Subcutaneous abdominal adipose tissue (tissue), 5 donors: ENCODE results near the gene TANK.

Experiments used
- H3K27ac ChIP-seq: one replicate; pipeline ENCODE4 v1.7.0; 2013; ENCODE audit warnings: low read depth, mild to moderate bottlenecking, inconsistent platforms, low read length, moderate library complexity
- H3K27me3 ChIP-seq, 5 donors: one replicate each; pipeline ENCODE4 v1.7.0; 2013; ENCODE audit warnings: low read length in 5 of 5, inconsistent platforms in 1 of 5; ENCODE audit not compliant: control insufficient read depth in 5 of 5, insufficient read depth in 4 of 5
- H3K36me3 ChIP-seq, 5 donors: one replicate each; pipeline ENCODE4 v1.7.0; 2013; ENCODE audit warnings: low read length in 5 of 5; ENCODE audit not compliant: control insufficient read depth in 5 of 5, insufficient read depth in 5 of 5
- H3K4me1 ChIP-seq, 5 donors: one replicate each; pipeline ENCODE4 v1.7.0; 2013; ENCODE audit warnings: low read length in 5 of 5, mild to moderate bottlenecking in 3 of 5, moderate library complexity in 1 of 5; ENCODE audit not compliant: control insufficient read depth in 5 of 5, insufficient read depth in 5 of 5
- H3K4me3 ChIP-seq, 5 donors: one replicate each; pipeline ENCODE4 v1.7.0; 2013; ENCODE audit warnings: low read length in 5 of 5, low read depth in 1 of 5
- H3K9ac ChIP-seq, 5 donors: one replicate each; pipeline ENCODE4 v1.7.0; 2013; ENCODE audit warnings: low read length in 5 of 5, mild to moderate bottlenecking in 4 of 5, moderate library complexity in 3 of 5
- H3K9me3 ChIP-seq, 5 donors: one replicate each; pipeline ENCODE4 v1.7.0; 2013; ENCODE audit warnings: low read length in 5 of 5; ENCODE audit not compliant: control insufficient read depth in 5 of 5
- donor health status: healthy.
- donor health status: healthy.
- donor health status: healthy.
- donor health status: healthy.
- donor health status: healthy.

Gene TANK

DNA sequence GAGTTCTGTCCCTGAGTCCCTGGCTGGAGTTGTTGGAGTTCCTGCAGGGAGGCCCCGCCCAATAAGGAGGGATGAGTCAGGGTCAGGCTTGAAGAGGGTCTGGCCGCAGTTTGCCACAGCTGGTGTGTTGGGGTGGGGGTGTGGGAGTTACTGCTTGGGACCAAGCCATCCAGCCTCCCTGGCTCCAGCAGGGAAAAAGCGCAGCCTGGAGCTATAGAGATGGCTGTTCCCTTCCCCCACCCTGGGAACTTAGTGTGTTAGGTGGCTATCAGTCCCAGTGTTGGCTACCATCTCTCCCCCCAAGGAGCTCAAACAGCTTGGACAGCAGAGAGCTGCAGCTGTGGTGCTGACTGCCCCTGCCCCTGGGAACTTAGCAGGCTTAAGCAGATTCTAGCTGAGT lies 13.2 kb upstream of the TANK start:
- peaks cover 0 to 5% (median 0%) of the 10 kb centered on the region in 5 donors for H3K36me3 ChIP-seq
- no peaks in the 10 kb centered on the region for H3K27me3 ChIP-seq
- no peak overlapping the region for H3K9ac ChIP-seq
- H3K4me1 ChIP-seq = no peaks in the 10 kb centered on the region
- H3K27ac ChIP-seq = no peak overlapping the region
- H3K9me3 ChIP-seq = peaks cover 7 to 32% (median 24%) of the 10 kb centered on the region in 5 donors
- no peak overlapping the region for H3K4me3 ChIP-seq

DNA sequence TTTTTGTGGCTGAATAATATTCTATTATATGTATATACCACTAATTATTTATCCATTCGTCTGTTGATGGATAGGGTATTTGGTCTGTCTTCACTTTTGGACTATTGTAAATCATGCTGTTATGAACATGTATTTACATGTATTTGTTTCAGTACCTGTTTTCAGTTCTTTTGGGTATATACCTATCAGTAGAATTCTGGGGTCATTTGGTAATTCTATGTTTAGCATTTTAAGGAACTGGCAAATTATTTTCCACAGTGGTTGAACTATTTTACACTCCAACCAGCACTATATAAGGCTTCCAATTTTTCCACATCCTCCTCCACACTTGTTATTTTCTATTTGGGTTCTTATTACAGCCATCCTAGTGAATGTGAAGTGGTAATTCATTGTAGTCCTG lies 12.4 kb upstream of the TANK start:
- Histone ChIP-seq H3K4me3 (no peak overlapping the region), H3K4me1 (no peaks in the 10 kb centered on the region), H3K9ac (no peak overlapping the region), H3K36me3 (peaks cover 0 to 5% (median 0%) of the 10 kb centered on the region in 5 donors), H3K9me3 (peaks cover 11 to 36% (median 24%) of the 10 kb centered on the region in 5 donors), H3K27me3 (no peaks in the 10 kb centered on the region), H3K27ac (no peak overlapping the region)

DNA sequence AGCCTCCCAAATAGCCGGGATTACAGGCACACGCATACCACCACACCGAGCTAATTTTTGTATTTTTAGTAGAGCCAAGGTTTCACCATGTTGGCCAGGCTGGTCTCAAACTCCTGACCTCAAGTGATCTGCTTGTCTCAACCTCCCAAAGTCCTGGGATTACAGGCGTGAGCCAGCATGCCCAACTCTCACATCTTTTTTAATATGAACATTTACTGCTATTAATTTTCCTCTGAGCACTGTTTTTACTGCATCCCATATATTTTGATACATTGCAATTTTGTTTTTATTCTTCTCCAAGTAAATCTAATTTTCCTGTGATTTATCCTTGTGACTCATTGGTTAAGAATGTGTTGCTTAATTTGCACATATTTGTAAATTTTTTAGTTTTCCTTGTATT lies 9.5 kb upstream of the TANK start:
- H3K4me3 ChIP-seq = no peak overlapping the region
- no peak overlapping the region for H3K9ac ChIP-seq

DNA sequence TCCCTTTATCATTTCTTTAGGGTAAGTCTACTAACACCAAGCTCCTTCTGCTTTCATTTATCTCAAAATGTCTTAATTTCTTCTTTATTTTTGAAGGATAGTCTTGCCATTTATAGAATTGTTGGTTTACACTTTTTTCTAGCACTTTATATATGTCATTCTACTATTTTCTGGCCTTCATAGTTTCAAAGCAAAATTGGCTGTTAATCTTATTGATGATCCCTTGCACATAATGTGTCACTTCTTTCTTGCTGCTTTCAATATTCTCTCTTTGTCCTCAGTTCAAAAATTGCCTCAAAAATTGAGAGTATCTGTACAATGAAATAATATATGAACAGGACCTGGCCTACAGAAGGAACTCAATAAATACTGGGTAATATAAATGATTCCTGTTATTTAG lies 7.9 kb upstream of the TANK start:
- H3K27ac ChIP-seq = no peak overlapping the region
- peaks cover 0 to 5% (median 0%) of the 10 kb centered on the region in 5 donors for H3K36me3 ChIP-seq
- H3K4me3 ChIP-seq = no peak overlapping the region
- no peaks in the 10 kb centered on the region for H3K4me1 ChIP-seq
- no peaks in the 10 kb centered on the region for H3K27me3 ChIP-seq
- no peak overlapping the region for H3K9ac ChIP-seq
- peaks cover 11 to 36% (median 21%) of the 10 kb centered on the region in 5 donors for H3K9me3 ChIP-seq

More for the DNA sequence above, 9.5 kb upstream of the TANK start:
- no peak overlapping the region for H3K27ac ChIP-seq
- peaks cover 11 to 36% (median 21%) of the 10 kb centered on the region in 5 donors for H3K9me3 ChIP-seq
- H3K4me1 ChIP-seq = no peaks in the 10 kb centered on the region
- H3K36me3 ChIP-seq = peaks cover 0 to 5% (median 0%) of the 10 kb centered on the region in 5 donors
- H3K27me3 ChIP-seq = no peaks in the 10 kb centered on the region

DNA sequence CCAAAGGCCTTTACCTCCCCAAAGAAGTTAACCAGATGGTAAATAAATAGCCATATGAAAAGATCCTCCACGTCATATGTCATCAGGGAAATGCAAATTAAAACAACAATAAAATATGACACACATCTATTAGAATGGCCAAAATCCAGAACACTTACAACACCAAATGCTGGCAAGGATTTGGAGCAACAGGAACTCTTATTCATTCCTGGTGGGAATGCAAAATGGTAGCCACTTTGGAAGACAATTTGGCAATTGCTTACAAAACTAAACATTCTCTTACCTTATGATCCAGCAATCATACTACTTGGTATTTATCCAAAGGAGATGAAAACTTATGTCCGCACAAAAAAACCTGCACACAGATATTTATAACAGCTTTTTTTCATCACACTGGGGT lies 1.3 kb upstream of the TANK start:
- peaks cover 4 to 36% (median 35%) of the 10 kb centered on the region in 5 donors for H3K4me1 ChIP-seq
- no peaks in the 10 kb centered on the region for H3K9me3 ChIP-seq
- no peak overlapping the region for H3K4me3 ChIP-seq
- H3K27ac ChIP-seq = peak overlapping the region; percentile 100
- H3K9ac ChIP-seq = no peak overlapping the region
- peaks cover 0 to 4% (median 0%) of the 10 kb centered on the region in 5 donors for H3K27me3 ChIP-seq
- peaks cover 4 to 10% (median 9%) of the 10 kb centered on the region in 5 donors for H3K36me3 ChIP-seq

DNA sequence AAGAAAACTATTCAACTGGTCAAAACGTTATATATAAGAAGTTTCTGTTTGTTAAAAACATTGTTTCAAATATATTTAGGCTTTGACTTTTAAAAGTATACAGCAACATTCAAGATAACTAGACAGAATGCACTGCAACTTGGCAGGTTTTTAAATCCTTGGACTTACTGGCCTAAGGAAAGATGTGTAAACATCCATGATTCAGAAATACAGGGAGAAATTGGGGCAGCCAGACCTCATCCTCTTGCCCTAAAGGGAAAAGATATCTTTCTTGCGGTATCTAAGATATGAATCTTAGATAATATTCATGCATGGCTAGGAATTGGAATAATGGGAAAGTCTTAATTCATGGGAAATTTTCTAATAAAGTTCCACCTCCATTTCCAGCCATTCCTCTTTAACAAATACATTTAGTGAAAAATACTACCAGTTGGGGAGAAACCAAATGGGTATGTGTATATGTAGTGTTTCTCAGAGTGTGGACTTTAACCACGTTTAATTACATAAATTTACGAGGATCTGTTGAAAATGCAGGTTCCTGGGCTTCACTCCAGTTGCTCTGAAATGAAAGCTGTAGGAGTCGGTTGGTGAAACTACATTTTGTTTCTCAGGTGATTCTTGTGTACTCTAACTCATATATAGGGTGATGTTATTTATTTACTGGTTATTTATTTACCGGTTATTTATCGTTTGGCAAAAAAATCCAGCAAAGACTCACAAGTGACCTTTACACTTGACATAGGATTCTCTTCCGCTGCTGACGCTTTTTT lies 587 bp upstream of the TANK start:
- Histone ChIP-seq H3K4me3 (peak overlapping the region; percentile 51 to 99 (median 73)), H3K9ac (peak overlapping the region in 3 of 5 donors; percentile 58 to 76 (median 62)), H3K27me3 (peaks cover 0 to 4% (median 0%) of the 10 kb centered on the region in 5 donors), H3K27ac (peak overlapping the region; percentile 100), H3K36me3 (peaks cover 7 to 14% (median 13%) of the 10 kb centered on the region in 5 donors), H3K4me1 (peaks cover 4 to 43% (median 42%) of the 10 kb centered on the region in 5 donors), H3K9me3 (no peaks in the 10 kb centered on the region)

DNA sequence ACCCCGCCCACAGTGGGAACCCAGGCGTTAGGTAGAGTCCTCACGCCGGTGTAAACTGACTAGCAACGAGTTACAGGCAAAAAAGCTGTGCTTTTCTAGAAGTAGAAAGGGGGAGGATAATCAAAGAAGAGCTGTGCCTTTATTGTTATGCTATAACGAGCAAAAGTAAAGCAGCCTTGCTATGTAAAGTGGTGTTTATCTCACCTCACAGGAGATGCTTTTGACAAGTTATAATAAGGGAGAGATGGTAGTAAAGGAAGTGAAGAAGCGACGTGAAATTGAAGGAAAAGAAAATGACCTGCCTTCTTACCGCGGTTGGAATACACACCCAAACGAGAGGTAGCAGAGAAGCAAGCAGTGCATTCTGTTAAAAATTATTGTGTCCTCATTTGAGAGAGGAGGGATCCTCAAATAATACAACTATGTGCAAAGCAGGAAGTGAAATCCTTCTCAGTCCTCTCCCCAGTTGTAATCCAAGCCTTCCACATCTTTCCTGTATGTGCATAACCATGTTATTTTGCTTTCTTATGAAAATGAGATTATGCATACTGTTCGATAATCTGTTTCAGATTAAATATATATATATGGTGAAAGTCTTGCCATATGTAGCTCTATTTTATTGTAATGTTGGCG lies 962 bp downstream of the TANK start:
- peak overlapping the region; percentile 74 to 100 (median 99) for H3K9ac ChIP-seq
- peaks cover 0 to 4% (median 0%) of the 10 kb centered on the region in 5 donors for H3K27me3 ChIP-seq
- H3K27ac ChIP-seq = peak overlapping the region; percentile 100
- peaks cover 7 to 14% (median 13%) of the 10 kb centered on the region in 5 donors for H3K36me3 ChIP-seq
- H3K9me3 ChIP-seq = no peaks in the 10 kb centered on the region
- peaks cover 4 to 58% (median 50%) of the 10 kb centered on the region in 5 donors for H3K4me1 ChIP-seq
- H3K4me3 ChIP-seq = peak overlapping the region; percentile 88 to 99 (median 96)

DNA sequence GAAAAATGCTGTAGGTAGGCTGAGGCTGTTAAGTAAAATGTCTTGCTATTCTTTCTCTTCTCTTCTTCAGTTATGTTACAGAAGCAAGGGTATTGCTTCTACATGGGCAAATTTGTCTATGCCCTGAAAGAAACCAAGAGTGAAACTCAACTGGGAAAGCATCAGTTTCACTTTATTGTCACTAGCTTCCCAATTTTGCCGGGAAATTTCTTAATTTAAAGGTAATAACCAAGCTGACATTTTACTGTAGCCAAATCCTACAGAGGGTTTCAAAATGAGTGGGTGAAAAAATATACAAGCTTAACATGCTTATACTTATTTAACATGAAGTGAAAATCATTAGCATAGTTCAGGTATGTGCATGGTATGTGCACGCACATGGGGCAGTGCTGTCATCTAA lies 3.2 kb downstream of the TANK start:
- Histone ChIP-seq H3K4me3 (peak overlapping the region in 1 of 5 donors; percentile 1), H3K27ac (peak overlapping the region; percentile 79), H3K36me3 (peaks cover 7 to 14% (median 13%) of the 10 kb centered on the region in 5 donors), H3K4me1 (peaks cover 4 to 70% (median 60%) of the 10 kb centered on the region in 5 donors), H3K27me3 (peaks cover 0 to 4% (median 0%) of the 10 kb centered on the region in 5 donors), H3K9ac (peak overlapping the region in 1 of 5 donors; percentile 27), H3K9me3 (no peaks in the 10 kb centered on the region)

DNA sequence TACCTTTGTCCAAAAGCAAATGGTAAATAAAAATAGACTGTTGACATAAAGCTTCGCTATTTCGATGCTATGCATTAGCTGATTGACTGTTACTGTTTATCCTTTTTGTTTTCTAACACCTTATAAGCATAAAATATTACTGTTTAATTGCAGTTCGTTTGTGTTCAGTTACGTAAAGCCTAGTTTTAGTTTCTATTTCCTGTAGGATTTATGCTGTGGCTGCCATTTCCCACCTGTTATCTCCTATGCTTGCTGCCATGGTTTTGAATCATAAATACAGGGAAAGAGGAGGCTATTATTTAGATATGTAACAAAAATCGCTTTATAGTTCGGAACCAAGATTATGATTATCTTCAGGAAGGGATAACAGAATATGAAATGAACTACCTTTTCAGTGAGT lies 3.9 kb downstream of the TANK start:
- Histone ChIP-seq H3K4me1 (peaks cover 4 to 73% (median 60%) of the 10 kb centered on the region in 5 donors), H3K27ac (peak overlapping the region; percentile 79), H3K27me3 (peaks cover 0 to 4% (median 0%) of the 10 kb centered on the region in 5 donors), H3K4me3 (no peak overlapping the region), H3K9ac (peak overlapping the region in 2 of 5 donors; percentile 37 to 62), H3K9me3 (no peaks in the 10 kb centered on the region), H3K36me3 (peaks cover 7 to 14% (median 13%) of the 10 kb centered on the region in 5 donors)

DNA sequence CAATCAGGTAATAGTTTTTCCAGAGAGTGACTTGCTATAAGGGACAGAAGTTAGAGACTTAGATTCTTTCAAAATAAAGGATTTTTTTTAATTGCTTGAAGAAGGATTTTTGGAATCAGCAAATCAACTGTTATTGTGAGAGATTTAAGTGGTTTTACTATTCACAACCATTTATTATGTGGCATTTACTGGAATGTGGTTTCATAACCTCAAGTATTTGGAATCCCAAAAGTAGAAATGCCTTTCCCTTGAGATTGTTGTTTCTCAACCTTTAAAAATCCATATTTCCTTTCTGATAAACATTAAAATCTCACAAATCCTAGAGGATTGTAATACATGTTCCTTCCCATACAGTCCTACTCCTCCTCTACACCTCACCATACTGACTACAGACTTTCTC lies 5.0 kb downstream of the TANK start:
- peaks cover 0 to 4% (median 0%) of the 10 kb centered on the region in 5 donors for H3K27me3 ChIP-seq
- H3K36me3 ChIP-seq = peaks cover 7 to 14% (median 13%) of the 10 kb centered on the region in 5 donors
- peak overlapping the region; percentile 79 for H3K27ac ChIP-seq
- H3K4me3 ChIP-seq = no peak overlapping the region
- peak overlapping the region in 2 of 5 donors; percentile 36 to 62 for H3K9ac ChIP-seq
- peaks cover 4 to 72% (median 61%) of the 10 kb centered on the region in 5 donors for H3K4me1 ChIP-seq
- H3K9me3 ChIP-seq = no peaks in the 10 kb centered on the region
